T-helper 22 cell (primary cell): ENCODE measurements around the gene OSBPL9.
"Not testable (repeated sequence)": the region's sequence is repeated elsewhere in the genome, so short reads cannot be mapped to it uniquely, and the experiment has no call there.

Source experiments
- DNase-seq: peaks from one replicate; pipeline ENCODE4 v3.0.0-alpha.2; 2020; ENCODE audit warnings: low read depth

Gene OSBPL9

GRCh38 chr1:51792864-51793263 is 176.0 kb downstream of the OSBPL9 start:
- no peak for DNase-seq

DNA sequence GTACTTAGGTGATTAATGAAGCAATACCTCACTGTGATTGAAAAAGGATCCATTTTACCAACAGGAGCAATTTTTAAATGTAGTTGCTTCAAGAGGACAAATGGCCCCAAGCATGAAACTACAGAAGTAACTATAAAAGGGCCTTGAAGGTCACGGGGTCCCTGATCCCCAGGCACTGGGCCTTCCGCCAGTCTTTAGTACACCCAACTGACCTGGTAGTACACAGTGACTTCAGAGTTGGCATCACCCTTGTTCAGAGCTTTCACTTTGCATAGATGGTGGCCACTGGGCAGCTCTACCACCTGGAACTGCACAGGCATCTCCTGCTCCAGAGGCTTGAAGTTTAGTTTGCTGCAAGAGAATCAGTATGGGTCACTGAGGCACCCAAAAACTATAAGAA is 177.4 kb downstream of the OSBPL9 start:
- no peak for DNase-seq

GRCh38 chr1:51794868-51795267 is 178.0 kb downstream of the OSBPL9 start:
- no peak for DNase-seq

DNA sequence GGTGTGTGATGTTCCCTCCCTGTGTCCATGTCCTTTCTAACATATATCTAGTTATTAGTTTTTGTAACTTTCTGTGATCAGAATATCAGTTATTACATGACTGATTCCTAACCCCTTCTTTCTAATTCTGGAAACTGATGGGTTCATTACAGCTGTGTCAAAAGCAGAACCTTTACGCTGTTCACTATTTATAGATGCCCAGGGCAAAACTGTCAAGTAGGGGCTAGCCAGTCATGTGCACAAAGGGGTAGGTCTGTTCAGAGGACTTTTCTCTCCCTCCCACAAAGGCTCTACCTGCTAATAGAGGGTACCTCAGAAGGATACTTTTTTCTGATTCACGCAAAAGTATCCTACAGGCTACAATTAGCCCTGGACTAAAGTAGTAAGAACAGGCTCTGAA is 182.5 kb downstream of the OSBPL9 start:
- no peak for DNase-seq

DNA sequence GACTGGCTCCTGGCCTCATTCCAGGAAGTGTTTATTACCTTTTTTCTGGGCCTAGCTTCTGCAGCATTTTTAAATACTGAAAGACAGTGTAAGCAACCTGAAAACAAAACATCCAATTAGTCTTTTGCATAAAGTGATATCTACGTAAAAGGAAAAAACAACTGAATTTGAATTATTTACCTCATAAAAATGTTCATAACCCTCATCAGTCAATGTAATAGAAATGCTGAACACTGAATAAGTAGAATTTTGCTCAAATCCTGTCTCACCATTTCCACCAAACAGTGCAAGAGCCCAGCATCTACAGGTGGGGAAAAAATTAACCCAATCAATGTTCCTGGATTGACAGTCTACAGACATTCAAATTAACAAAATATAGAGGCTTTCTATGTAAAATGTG is 197.6 kb downstream of the OSBPL9 start:
- no peak for DNase-seq

- DNase-seq, result no peak
These were observed 201.6 kb downstream of the OSBPL9 start for GRCh38 chr1:51818487-51818886.

DNA sequence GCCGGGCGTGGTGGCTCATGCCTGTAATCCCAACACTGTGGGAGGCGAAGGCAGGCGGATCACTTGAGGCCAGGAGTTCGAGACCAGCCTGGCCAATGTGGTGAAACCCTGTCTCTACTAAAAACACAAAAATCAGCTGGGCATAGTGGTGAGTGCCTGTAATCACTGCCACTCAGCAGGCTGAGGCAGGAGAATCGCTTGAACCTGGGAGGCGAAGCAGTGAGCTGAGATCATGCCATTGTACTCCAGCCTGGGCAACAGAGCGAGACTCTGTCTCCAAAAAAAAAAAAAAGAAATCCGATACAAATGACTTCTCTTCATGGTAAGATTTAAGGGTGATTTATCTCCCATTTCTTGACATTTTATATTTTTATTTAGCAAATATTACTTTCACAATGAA is 202.1 kb downstream of the OSBPL9 start:
- DNase-seq, result not testable (repeated sequence)

DNA sequence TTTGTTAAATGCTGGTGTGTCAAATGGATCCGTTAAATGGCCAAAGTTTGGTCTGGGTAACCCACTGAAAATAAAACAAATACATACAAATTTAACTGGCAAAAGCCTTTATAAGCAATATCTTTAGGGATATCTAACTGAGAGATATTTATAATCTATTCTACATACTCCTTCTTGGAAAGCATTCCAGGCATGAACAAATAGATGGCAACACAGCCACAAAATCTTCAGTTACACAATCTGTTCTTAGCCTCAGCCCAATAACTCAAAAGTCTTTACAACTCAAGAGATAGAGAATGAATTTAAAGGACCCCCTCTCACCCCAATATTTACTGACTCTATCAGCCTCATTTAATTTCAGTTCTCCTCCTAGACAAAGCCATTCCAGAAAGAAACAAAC is 202.9 kb downstream of the OSBPL9 start:
- no peak for DNase-seq

DNA sequence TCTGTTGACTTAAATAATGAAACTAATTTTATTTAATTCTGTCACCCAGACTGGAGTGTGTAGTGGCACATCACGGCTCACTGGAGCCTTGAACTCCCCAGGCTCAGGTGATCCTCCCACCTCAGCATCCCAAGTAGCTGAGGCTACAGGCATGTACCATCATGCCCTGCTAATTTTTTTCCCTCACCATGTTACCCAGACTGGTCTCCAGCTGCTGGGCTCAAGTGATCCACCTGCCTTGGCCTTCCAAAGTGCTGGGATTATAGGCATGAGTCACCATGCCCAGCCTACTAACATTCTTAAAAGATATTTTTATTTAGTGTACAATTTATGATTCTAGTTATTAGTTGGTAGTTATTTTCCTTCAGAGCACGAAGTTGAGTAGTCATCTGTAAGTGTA is 212.2 kb downstream of the OSBPL9 start:
- no peak for DNase-seq

DNA sequence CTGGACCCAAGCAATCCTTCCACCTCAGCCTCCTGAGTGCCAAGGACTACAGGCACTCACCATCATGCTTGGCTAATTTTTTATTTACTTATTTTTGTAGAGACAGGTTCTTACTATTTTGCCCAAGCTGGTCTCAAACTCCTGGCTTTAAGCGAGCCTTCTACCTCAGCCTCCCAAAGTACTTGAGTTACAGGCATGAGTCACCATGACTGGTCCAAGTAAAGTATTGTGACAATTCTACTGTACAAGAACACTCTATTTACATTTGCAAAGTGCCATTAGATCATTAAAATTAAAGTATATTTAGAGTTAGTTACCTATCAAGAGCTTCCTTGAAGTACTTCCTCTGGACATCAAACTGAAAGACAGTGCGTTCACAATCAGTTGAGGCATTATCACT is 216.8 kb downstream of the OSBPL9 start:
- no peak for DNase-seq

- DNase-seq, result no peak
These were observed 220.4 kb downstream of the OSBPL9 start for GRCh38 chr1:51837243-51837642.
